GM18505 (cell line): Measurements from ENCODE around the gene EPAS1.

ENCODE experiments used
- ATAC-seq: cut with Tn5 transposase; IDR thresholded peaks from one replicate; pipeline ENCODE4 v1.9.1; 2021; ENCODE audit not compliant: unreplicated experiment
- POLR2A ChIP-seq: IDR thresholded peaks from 4 replicates; pipeline ENCODE4 v1.6.1; 2011; ENCODE audit warnings: borderline replicate concordance; ENCODE audit not compliant: insufficient read depth, insufficient read length; ENCODE audit errors: extremely low read depth

EPAS1 gene

DNA sequence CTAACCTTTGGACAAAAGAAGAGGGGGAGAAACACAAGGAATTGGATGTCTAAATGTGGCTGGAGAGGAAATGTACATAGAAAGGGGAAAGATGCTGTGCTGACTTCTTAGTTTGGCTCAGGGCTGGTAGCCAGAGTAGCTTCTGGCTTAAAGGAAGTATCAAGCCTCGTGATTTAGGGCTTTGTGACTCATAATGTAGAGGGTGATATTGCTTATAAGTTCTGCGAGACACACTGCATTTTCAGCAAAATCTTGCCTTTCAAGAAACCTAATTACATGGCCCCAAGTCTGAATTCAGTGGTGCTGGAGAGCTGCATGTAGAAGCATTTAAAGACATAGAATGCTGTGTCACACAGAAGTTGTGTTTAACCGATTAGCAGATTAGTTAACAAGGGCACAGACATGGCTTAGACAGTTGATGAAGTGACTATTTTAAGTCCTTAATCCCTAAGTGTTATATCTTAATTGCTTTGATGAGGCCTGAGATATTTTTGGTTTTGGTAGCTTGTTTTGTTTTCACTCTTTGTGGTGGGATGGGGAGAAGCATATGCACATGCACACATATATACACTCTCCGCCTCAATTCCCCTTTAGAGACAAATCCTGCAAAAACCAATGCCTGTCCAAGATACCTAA, 66.4 kb downstream of the EPAS1 start:
- no peak for TF ChIP-seq POLR2A
- no peak for ATAC-seq

- ATAC-seq, result no peak
- TF ChIP-seq POLR2A, result no peak
These were observed 67.7 kb downstream of the EPAS1 start for GRCh38 chr2:46364797-46365457.

DNA sequence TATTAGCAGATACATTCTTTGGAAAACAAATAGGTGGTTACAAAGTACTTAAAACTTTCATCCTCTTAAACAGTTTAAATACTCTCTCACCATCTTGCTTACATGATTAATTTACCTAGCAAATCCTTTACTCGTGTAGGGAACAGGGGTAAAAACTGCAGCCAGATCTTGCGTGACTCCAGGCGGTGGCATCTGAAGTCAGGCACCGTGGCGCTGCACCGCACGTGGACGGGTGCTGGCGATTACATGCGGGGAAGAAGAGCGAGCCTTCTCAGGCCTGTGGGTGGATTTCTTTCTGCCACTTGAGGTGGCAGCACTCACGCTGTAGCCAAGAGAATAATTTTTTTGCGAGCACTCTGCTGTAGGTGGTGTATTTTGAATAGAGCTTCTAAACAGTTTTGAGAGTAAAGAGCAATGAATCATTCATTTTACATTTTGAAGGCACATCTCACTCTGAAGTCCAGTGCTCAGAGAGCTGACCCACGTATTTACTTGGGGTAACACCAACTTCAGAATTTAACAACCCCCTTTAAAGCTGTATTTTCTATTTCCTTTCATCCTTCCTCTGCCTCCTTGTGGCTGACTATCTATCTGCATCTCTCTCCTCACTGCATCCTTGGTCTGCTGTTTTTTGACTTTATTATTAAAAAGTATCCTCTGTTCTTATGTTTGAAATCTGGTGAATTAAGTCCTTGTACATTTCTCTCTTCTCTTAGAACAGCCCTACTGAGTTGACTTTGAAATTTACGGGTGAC, 68.9 kb downstream of the EPAS1 start:
- ATAC-seq, result no peak
- no peak for TF ChIP-seq POLR2A

DNA sequence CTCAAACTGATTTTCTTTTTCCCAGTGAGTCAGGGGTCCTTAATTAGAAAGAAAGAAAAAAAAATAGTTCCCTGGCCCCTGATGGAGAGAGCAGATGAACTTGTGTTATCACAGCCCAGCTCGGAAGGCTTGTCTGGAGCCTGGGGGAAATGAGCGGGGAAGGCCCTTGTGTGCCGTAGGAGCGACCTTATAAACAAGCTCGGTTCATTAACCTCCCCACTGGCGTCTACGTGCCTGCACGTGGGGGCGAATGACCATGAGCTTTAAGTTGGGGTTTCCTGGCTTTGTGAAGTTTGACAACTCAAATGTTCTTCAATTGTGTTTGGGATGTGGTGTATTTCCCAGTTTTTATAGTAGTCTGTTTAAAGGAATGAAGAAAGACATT, 69.5 kb downstream of the EPAS1 start:
- no peak for TF ChIP-seq POLR2A
- no peak for ATAC-seq

GRCh38 chr2:46367286-46367685, 70.1 kb downstream of the EPAS1 start:
- no peak for ATAC-seq
- TF ChIP-seq POLR2A, result no peak

DNA sequence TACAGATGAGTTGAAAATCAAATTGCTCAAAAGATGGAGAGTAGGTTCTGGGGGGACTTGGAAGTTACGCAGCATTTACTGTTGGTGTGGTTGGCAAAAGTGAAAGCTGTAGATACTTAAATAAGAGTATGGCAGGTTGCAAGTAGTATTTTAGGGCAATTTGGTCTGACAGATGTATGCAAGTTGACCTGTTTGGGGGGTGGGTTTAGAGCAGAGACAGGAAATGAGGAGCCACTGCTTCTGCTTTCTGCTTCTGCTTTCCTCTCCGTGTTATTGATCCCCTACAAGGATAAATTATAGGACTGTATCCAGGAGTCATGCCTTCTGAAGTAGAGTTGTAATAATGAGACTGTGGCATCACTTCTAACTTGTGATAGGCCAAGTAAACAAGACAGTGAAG, 71.2 kb downstream of the EPAS1 start:
- ATAC-seq, result no peak
- no peak for TF ChIP-seq POLR2A

GRCh38 chr2:46369783-46370182, 72.6 kb downstream of the EPAS1 start:
- no peak for ATAC-seq

DNA sequence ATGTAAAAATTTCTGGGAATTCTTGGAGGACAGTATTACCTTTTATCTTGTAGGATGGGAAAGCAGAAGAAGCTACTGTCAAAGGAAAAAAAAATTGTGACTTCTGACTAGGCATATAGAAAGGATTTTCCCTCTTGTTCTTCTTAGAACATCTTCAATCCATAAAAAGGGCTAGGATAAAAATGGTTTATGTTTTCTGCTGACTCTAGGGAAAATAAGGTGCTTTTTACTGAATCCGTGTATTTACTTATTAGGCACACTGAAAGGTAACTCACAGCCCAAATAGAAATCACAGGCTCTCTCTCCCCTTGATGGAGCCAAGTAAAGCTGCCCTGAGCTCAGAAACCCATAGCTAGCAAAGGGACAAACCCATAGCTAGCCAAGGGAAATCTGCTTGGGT, 74.6 kb downstream of the EPAS1 start:
- no peak for TF ChIP-seq POLR2A
- ATAC-seq, result no peak

More at GRCh38 chr2:46369783-46370182, 72.6 kb downstream of the EPAS1 start:
- no peak for TF ChIP-seq POLR2A

- TF ChIP-seq POLR2A, result no peak
- no peak for ATAC-seq
These were observed 75.3 kb downstream of the EPAS1 start for GRCh38 chr2:46372475-46372874.

GRCh38 chr2:46373238-46373637, 76.0 kb downstream of the EPAS1 start:
- ATAC-seq, result no peak
- no peak for TF ChIP-seq POLR2A

- TF ChIP-seq POLR2A, result no peak
- ATAC-seq, result no peak
These were observed 78.4 kb downstream of the EPAS1 start for GRCh38 chr2:46375566-46376125.

- ATAC-seq, result no peak
- no peak for TF ChIP-seq POLR2A
These were observed 79.4 kb downstream of the EPAS1 start for GRCh38 chr2:46376586-46376985.

GRCh38 chr2:46377101-46377581, 79.9 kb downstream of the EPAS1 start:
- TF ChIP-seq POLR2A, result no peak
- no peak for ATAC-seq
